Stimulated activated CD8-positive, alpha-beta memory T cell treated with anti-CD3 and anti-CD28 coated beads, Interleukin-15, amount 100 ng/mL, for 24 hours (primary cell): ENCODE measurements around the gene MSLN.
A peak's percentile ranks its signal among the peaks of the same experiment; 100 is the strongest.

Experiments
- DNase-seq: peaks from one replicate; pipeline ENCODE4 v3.0.0-alpha.2; 2020; ENCODE audit warnings: low read depth

The MSLN gene

DNA sequence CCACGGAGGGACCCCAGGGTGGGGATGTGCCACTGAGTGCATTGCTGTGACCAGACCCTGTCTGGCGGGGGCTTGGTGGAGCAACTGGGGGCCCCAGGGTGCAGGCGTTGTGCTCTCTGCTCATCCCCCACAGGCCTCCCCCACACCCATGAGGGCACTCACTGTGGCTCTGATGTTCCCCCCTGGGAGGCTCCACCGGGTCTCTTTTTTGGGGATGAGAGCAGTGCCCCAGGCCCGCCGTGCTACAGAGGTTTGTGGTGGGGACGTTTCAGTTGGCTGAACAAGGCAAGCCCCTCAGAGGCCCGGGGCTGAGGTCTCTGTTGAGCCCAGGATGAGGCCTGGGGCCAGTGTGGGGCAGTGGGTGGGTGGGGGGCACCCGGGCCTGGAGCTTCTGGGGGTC, 36.8 kb upstream of the MSLN start:
- DNase-seq: no peak

- no peak for DNase-seq
Observed at GRCh38 chr16:724188-725040, 36.1 kb upstream of the MSLN start.

- DNase-seq: no peak
Observed at GRCh38 chr16:725041-725376, 35.5 kb upstream of the MSLN start.

DNA sequence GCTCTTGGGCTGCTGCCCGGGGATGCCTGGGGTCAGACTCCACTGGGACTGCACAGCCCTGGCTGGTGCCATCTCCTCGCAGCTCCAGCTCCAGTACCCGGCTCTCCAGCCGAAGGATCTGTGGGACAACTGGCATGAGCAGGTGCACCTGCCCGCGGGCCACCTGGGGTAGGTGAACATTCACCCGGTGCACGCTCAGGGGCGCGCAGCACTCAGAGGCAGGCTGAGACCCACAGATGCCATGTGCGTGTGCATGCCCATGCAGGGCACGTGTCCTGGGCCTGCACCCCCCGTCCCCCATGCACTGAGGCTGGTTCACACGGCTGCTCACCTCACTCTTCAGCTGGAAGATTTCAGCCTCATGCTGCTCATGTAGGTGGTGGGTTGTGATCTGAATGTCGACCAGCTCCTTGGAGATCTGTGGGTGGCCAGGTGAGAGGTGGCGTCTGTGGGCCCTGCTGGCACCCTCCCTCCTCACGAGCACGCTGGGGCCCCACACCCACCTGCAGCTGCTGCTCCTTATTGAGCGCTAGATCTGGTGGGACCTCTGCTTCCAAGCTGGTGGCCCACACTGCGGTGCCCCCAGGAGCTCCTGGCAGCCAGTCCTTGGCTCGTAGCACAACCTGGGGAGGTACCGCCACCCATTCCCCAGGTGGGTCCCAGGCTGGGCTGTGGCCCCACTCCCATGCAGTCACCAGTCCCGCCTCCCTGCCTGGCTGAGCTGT, 34.9 kb upstream of the MSLN start:
- DNase-seq: no peak

DNA sequence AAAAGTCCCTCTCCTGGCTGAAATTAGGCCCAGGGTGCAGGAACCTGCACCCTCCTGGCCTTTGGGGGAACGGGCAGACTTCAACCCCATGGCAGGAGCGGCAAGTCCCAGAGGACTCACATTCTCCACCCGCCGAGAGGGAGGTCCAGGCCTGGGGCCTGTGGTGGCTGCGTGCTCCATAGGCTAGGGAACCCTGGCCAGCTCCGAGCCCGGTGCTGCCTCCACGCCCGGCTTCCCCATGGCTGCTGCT, 34.4 kb upstream of the MSLN start:
- no peak for DNase-seq

- peak; percentile 46 for DNase-seq
Observed at GRCh38 chr16:726438-727290, 33.9 kb upstream of the MSLN start, which contains the start of the genes CCDC78 and HAGHL. TSS of gene CCDC78 (minus strand) at chr16:726443. CDS start at chr16:726367, 76 bp downstream. TSS of gene HAGHL (plus strand) at chr16:727106. CDS start at chr16:727510, 404 bp downstream.

DNA sequence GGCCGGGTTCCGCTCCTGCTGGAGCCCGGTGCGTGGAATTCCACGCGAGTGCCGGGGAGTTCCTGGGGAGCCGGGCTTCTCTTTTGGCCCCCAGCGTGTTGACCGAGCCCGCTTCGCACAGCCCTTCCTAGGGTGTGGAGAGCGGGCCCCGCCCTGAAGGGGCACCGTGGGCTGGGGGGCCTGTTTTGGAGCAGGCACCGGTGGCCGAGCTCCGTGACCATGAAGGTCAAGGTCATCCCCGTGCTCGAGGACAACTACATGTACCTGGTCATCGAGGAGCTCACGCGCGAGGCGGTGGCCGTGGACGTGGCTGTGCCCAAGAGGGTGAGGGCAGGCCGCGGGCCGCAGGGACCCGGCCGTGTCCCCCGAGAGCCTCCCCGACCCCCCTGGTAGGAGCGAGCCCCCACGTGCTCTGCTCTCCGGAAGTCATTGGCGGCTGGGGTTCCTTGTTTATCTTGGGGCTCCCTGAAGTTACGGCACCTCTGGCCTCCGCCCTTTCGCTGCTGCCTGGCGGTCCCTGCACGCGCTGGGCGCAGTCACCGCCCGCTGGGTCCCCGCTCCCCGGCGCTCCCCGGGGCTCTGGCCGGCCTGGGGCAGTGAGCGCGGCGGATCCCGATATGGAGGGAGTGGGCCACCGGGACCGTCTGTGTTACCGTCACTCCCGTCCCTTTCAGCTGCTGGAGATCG, 33.1 kb upstream of the MSLN start:
- DNase-seq: no peak

- peak; percentile 31 for DNase-seq
Observed at GRCh38 chr16:728131-728889, 32.2 kb upstream of the MSLN start.

- DNase-seq: no peak
Observed at GRCh38 chr16:728890-729744, 31.4 kb upstream of the MSLN start.

DNA sequence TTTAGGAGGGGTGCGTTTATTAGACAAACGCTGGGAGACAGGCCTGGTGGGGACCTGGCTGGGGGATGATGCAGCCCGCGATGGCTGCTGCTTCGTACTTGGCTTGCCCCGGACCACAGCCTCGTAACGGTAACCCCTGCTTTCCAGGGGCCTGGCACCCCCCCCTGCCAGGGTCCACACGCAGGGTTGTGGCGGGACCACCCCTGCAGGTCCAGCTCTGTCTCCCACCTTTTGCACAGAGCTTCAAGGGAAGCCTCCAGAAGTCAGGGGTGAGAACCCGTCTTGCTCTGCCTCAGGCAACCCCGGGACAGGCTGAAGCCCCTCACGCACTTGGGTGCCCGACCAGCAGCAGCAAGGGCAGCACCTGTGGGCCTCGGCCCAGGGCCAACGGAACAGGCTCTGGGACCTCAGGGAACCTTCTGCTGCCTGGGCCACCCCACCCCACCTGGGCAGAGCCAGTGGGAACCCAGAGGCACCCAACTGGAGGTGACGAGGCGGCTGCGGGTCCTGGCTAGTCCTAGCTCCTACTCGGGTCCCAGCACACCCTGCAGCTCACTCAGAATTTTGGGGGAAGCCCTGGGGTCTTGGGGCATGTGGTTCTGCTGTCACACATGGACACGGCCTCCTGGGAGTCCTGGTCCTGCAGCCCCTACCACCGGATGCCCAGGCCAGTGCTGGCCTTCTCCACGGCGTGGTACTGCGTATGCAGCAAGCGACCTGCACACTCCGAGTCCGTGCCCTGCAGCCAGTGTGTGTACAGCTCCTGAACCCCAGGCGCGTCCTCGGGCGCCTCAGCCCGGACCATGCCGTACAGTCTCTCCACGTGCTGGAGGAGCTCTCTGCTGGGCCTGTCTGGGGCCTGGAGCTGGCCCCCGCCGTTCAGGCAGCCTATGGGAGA, 30.5 kb upstream of the MSLN start:
- no peak for DNase-seq

DNA sequence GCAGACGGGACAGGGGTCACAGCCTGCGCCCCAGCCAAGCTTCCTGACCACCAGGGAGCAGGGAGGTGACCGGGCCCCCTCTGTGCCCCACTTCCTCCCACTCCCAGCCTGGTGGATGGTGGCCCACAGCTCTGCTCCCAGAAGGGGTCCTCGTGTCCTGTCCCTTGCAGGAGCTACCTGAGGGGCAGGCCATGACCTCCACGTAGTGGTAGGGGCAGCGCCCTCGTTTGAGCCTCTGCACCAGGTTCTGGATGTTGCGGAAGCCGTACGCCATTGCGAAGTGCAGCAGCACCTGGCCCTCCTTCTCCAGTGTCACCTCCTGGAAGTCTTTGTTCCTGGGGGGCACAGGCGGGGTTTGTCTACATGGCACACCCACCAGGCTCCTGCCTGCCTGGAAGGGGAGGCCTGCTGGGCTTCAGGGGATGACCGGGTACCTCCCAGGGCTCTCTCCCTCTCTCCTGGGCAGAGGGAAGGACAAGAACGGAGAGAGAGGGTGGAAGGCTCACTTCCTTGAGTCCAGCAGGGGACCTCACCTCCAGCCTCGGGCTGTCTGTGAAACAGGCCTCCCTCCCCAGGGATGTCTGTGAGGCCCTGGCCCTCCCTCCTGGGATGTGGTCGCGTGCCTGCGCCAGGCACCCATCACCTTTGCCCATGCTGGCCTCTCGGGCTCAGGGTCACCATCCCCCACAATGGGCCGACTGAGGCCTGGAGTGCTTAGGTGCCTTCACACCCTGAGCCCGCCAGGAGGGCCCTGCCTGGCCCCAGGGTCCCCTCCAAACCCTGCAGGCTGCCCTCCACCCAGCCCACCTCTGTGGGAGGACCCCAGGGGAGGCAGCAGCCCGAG, 29.6 kb upstream of the MSLN start:
- no peak for DNase-seq

DNA sequence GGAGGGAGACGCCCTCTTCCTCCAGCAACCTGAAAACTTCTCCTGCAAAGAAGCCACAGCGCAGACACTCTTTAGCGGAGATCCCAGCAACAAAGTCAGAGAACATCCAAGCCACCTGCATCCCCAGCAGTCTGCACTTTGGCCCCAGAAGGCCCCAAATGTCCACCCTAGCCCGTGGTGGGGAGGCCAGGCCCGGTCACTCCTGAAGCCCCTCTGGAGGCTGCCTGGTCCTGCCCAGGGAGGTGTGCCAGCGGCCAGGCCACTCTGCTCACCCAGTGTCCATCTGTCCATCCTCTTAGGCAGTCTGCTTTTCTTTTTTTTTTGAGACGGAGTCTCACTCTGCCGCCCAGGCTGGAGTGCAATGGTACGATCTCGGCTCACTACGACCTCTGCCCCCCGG, 28.2 kb upstream of the MSLN start:
- no peak for DNase-seq

DNA sequence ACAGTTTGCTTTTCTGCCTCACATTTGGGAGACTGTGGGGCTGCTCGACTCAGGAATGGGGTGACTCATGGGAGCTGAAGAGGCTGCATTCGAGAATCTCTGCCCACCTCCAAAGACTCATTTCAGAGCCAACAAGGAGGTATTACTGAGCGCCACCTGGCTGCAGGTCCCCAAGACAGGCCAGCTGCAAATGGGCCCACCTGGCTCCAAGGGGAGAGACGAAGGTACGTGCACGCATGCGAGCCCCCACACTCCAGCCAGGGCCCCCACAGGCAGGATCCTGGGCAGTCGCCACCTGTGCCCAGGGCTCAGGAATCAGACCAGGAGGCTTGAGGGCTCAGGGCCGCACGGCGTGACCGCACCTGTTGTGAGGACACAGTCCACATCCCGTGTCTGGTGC, 27.6 kb upstream of the MSLN start:
- DNase-seq: no peak

DNA sequence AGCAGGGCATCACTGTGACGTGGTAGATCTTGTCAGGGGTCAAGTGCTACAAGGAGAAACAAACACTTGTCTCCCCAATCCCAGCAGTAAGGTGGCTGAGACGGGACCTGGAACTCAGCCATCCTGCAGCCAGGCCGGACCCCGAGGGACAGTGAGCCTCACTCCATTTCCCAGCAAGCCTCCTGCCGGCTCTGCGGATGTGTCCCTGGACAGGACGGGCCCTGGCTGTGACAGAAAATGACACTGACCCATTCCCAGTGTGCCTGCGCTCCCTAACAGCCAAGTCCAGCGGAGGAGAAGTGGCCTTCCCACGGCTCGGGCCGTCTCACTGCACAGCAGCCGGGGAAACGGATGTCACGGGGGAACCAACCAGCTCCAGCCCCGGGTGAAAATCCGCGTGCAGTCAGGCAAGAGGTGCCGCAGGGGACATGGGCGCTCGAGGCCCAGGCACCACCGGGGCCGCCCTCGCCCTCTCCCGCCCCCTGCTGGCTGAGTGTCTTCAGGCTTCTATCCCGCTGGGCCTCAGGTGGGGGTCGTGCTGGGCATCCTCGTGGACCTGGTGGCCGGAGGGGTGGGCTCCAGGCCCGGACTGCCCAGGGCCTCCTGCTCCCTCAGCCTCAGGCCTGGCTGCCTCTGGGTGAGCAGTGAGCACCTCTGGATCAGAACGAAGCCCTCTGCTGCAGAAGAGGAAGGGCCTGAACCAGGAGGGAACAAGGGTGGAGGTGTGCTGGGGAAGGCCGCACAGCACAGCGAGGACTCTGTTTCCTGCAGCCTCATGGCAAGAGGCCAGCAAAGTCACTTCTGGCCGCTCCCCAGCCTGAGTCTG, 26.9 kb upstream of the MSLN start:
- no peak for DNase-seq

DNA sequence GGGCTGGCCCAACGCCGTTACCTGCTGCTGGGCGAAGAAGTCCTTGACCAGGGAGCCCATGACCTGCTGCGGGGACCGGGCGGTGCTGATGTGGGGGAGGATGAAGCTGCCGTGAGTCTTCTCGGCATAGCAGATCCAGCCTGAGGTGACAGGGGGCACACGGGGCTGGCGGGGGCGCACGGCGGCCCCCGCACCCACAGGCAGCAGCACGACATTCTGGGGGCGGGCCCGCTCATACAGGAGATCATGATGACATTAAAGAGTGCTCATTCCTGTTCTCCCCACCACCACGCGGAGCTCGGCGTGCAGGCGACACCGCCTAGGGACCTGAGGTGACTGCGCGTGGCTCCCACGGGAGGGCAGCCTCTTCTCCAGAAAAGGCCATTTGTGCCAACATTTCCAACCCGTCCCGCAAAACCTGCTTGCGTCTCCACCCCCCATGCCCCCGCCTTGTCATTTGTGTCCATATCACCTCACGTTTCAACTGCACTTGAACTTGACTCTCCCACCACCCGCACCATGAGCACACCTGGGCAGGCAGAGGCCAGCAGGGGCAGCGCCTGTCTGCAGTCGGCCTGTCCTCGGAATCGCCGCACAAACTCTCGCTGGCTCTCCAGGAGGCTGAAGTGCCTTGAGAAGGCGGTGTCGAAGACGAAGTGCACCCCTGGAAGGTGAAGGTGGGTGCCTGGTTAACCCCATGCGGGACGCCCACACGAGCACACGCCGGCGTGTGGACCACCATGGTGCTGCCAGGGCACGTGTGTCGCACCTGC, 26.1 kb upstream of the MSLN start:
- DNase-seq: no peak

DNA sequence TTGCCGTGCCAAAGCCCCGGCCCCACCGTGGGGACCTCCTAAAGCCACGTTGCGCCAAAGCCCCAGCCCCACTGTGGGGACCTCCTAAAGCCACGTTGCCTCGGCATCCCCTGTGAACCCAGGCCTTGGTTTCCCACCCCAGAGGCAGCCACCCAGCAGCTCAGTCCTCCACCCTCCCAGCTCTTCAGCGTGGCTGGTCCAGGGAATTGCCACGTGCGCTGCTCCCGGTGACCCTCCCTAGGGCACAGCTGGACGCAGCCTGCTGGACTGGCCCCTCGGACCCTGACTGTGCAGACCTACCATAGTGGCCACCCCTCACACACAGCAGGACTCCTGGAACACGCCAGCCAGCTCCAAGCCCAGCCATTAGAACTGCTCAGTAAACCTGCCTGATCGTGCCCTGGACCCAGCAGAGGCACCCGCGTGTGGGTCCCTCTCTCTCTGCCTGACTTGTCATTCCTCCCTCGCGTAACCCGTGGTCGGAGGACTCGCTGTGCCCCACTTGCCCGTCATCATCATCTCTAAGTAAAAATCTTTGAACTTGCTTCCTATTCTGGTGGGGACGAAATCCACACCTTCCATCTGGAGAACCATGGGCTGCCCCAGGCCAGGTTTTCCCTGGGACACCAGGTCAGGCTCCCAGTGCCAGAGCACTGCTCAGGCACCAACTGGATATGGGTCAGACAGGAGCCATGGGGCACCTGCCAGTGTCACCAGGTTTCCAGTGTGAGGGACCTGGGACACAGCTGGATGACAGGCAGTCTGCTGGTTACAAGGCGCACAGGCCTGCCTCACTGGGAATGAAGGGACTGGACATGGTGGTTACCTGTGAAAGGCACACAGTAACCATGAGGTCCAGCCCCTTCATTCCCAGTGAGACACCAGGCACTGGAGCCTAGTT, 25.3 kb upstream of the MSLN start:
- no peak for DNase-seq
